ENCODE measurements around the gene CELF1. TPM values are rescaled to one million over a fixed set of nuclear protein-coding genes. Genes with fewer than 3 reads are reported as not detected.

The CELF1 gene
- total RNA-seq, 4 donors from 2014 or later, result 90.3 to 210 (median 101) TPM

DNA sequence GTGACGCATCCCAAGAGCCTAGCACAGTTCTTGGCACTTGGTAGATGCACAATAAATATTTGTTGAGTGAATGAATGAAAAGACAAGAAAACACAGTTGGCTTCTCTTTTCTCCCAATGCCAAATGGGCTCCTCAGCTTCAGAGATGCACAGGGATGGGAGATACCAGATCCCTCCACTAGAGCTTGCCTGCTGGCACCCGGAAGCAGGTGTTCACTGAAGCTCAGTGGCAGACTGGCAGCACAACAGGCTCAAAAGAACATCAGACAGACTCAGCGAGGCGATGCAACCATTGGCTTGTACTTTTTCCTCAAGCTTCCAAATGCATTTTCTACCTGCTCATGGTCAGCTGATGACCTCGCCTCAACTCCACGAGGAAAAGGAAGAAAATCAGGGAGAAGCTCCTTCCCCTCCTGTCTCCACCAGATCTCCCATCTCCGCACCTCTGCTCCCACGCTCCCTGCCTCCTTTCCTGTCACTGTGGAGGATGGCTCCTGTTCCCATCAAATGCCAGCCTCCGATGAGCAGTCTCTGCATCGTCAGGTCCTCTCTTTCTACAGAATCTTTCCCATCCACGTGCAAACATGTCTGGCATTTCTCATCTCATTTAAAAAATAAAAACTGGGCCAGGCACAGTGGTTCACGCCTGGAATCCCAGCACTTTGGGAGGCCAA lies 109.8 kb downstream of the CELF1 start:
- 87% methylated on average over 11 of the region's 12 CpGs for WGBS
- TF ChIP-seq POLR2A (IDR thresholded peaks at IDR 0.05), result no peak
- no peak for TF ChIP-seq CTCF (IDR thresholded peaks at IDR 0.05)
- no peak for TF ChIP-seq EP300 (IDR thresholded peaks at IDR 0.05)
- TF ChIP-seq POLR2AphosphoS5 (IDR thresholded peaks at IDR 0.05), result no peak
- H3K27me3 ChIP-seq, result no peaks in the 10 kb centered on the region
- no peaks in the 10 kb centered on the region for H3K9me3 ChIP-seq
- no peaks in the 10 kb centered on the region for H3K4me1 ChIP-seq
- no peak overlapping the region for H3K27ac ChIP-seq
- no peak for DNase-seq (ENCODE audit: low spot score in 2 of 2)
- no peaks in the 10 kb centered on the region for H3K36me3 ChIP-seq
- no peak overlapping the region for H3K4me3 ChIP-seq

DNA sequence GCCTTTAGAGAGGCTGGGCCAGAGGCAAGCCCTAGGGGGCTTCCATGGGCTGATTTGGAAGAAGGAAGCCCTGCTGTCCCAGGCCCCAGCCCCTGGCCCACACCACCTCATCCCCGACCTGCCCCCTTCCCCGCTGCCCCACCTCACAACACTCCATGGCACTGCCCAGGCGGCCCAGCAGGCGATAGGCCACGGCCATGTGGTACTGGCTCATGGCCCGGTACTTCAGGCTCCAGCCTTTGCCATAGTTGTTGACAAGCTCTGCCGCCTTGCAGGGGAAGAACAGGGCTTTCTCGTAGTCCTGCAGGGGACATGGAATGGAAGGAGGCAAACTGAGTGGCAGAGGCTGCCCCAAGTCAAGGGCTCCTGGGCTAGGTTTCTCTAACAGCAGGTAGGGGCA lies 110.4 kb downstream of the CELF1 start:
- Histone ChIP-seq H3K9me3 (no peaks in the 10 kb centered on the region), H3K27me3 (no peaks in the 10 kb centered on the region), H3K4me3 (no peak overlapping the region), H3K27ac (no peak overlapping the region), H3K36me3 (no peaks in the 10 kb centered on the region), H3K4me1 (no peaks in the 10 kb centered on the region)
- no peak for DNase-seq (ENCODE audit: low spot score in 2 of 2)
- 80% methylated on average over 2 of the region's 8 CpGs for WGBS
- TF ChIP-seq POLR2AphosphoS5 (IDR thresholded peaks at IDR 0.05) (no peak), CTCF (IDR thresholded peaks at IDR 0.05) (no peak), EP300 (IDR thresholded peaks at IDR 0.05) (no peak), POLR2A (IDR thresholded peaks at IDR 0.05) (no peak)

GRCh38 chr11:47441421-47441820 lies 111.5 kb downstream of the CELF1 start:
- H3K27ac ChIP-seq, result no peak overlapping the region
- no peak overlapping the region for H3K4me3 ChIP-seq
- TF ChIP-seq POLR2A (IDR thresholded peaks at IDR 0.05), result no peak
- no peak for TF ChIP-seq CTCF (IDR thresholded peaks at IDR 0.05)
- no peak for TF ChIP-seq POLR2AphosphoS5 (IDR thresholded peaks at IDR 0.05)
- TF ChIP-seq EP300 (IDR thresholded peaks at IDR 0.05), result no peak
- no peak for DNase-seq (ENCODE audit: low spot score in 2 of 2)
- no peaks in the 10 kb centered on the region for H3K4me1 ChIP-seq
- 65% methylated on average over 2 of the region's 12 CpGs for WGBS
- no peaks in the 10 kb centered on the region for H3K9me3 ChIP-seq
- H3K36me3 ChIP-seq, result no peaks in the 10 kb centered on the region
- H3K27me3 ChIP-seq, result no peaks in the 10 kb centered on the region

GRCh38 chr11:47440054-47440476 lies 112.9 kb downstream of the CELF1 start:
- TF ChIP-seq POLR2AphosphoS5 (IDR thresholded peaks at IDR 0.05) (no peak), CTCF (IDR thresholded peaks at IDR 0.05) (no peak), EP300 (IDR thresholded peaks at IDR 0.05) (no peak), POLR2A (IDR thresholded peaks at IDR 0.05) (no peak)
- H3K36me3 ChIP-seq, result no peaks in the 10 kb centered on the region
- H3K4me1 ChIP-seq, result no peaks in the 10 kb centered on the region
- WGBS, result 50% methylated on average over 2 of the region's 2 CpGs
- no peak for DNase-seq (ENCODE audit: low spot score in 2 of 2)
- no peaks in the 10 kb centered on the region for H3K9me3 ChIP-seq
- H3K27ac ChIP-seq, result no peak overlapping the region
- no peak overlapping the region for H3K4me3 ChIP-seq
- H3K27me3 ChIP-seq, result no peaks in the 10 kb centered on the region

DNA sequence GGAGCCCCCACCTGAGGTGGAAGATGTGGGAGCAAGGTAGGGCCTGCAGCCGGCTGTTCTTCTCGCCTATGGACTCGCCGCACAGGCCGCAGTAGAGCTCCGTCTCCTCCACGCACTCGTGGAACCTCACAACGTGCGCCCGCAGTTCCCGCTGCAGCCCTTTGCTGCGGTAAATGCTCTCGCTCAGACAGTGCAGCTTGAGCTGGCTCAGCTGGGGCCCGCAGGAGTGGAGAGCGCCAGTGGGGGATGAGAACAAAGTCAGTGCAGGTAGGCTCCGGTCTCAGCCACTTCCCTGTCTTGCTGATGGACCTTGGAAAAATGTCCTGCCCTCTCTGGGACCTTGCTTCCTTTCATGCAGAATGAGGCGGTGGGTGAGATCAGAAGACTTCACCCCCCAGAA lies 114.2 kb downstream of the CELF1 start:
- Histone ChIP-seq H3K27ac (no peak overlapping the region), H3K9me3 (no peaks in the 10 kb centered on the region), H3K36me3 (no peaks in the 10 kb centered on the region), H3K27me3 (no peaks in the 10 kb centered on the region), H3K4me3 (no peak overlapping the region), H3K4me1 (peaks cover 3% of the 10 kb centered on the region)
- TF ChIP-seq EP300 (IDR thresholded peaks at IDR 0.05) (no peak), POLR2A (IDR thresholded peaks at IDR 0.05) (no peak), CTCF (IDR thresholded peaks at IDR 0.05) (no peak), POLR2AphosphoS5 (IDR thresholded peaks at IDR 0.05) (no peak)
- DNase-seq (ENCODE audit: low spot score in 2 of 2), result no peak
- 92% methylated on average over 14 of the region's 18 CpGs for WGBS
